H1 (cell line): ENCODE data around the gene COQ9.
"Not testable (repeated sequence)": the region's sequence is repeated elsewhere in the genome, so short reads cannot be mapped to it uniquely, and the experiment has no call there.

Experiments used
- CTCF ChIP-seq, 3 experiments: IDR thresholded peaks; 1 replicate in 2 of 3; 2 replicates in 1 of 3; pipeline versions ENCODE4 v1.5.1 to v1.6.1; 2011; ENCODE audit warnings: low read length in 3 of 3, mild to moderate bottlenecking in 3 of 3, inconsistent platforms in 2 of 3, low read depth in 1 of 3, moderate library complexity in 1 of 3; ENCODE audit not compliant: insufficient read depth in 1 of 3; ENCODE audit errors: control extremely low read depth in 1 of 3
- EZH2 ChIP-seq: fragments of 200-600 bp; sonication (generic); IDR thresholded peaks from 2 replicates; pipeline ENCODE4 v1.7.1; 2012; ENCODE audit warnings: low read depth, mild to moderate bottlenecking, moderate library complexity, low read length, inconsistent platforms; ENCODE audit not compliant: severe bottlenecking
- POLR2A ChIP-seq, 2 experiments: IDR thresholded peaks; 1 replicate in 1 of 2; 2 replicates in 1 of 2; pipeline ENCODE4 v1.6.1; 2011; ENCODE audit warnings: low read depth in 2 of 2, low read length in 2 of 2, mild to moderate bottlenecking in 2 of 2; ENCODE audit errors: control extremely low read depth in 1 of 2
- POLR2AphosphoS5 ChIP-seq: IDR thresholded peaks from 2 replicates; pipeline ENCODE4 v1.6.1; 2011; ENCODE audit warnings: low read depth, low read length

GRCh38 chr16:57397493-57397892 is 49.8 kb upstream of the COQ9 start:
- TF ChIP-seq CTCF (IDR thresholded peaks at IDR 0.05; ENCODE audit: control extremely low read depth in 1 of 3, insufficient read depth in 1 of 3, low read depth in 1 of 3, low read length in 3 of 3); POLR2AphosphoS5; EZH2; POLR2A (IDR thresholded peaks at IDR 0.05; ENCODE audit: control extremely low read depth in 1 of 2, low read depth in 2 of 2, low read length in 2 of 2): not testable (repeated sequence)
